ENCODE measurements around the gene GOLGA6L9.
A peak's percentile ranks its signal among the peaks of the same experiment; 100 is the strongest.
"Not testable (repeated sequence)": the region's sequence is repeated elsewhere in the genome, so short reads cannot be mapped to it uniquely, and the experiment has no call there.

The GOLGA6L9 gene

GRCh38 chr15:82429693-82430092, at the start of gene GOLGA6L9:
Gene GOLGA6L9, plus strand, starts transcription at chr15:82429816. Its CDS starts 264 bp downstream, at chr15:82430080.
- peak; percentile 12 for DNase-seq (ENCODE audit: low read depth, low spot score)

GRCh38 chr15:82381330-82381955, 48.2 kb upstream of the GOLGA6L9 start:
- not testable (repeated sequence) for DNase-seq (ENCODE audit: low read depth, low spot score)

- DNase-seq (ENCODE audit: low read depth, low spot score): not testable (repeated sequence)
These were observed 42.4 kb upstream of the GOLGA6L9 start for GRCh38 chr15:82387209-82387608.

- DNase-seq (ENCODE audit: low read depth, low spot score): not testable (repeated sequence)
These were observed 39.5 kb upstream of the GOLGA6L9 start for GRCh38 chr15:82390152-82390551.

- not testable (repeated sequence) for DNase-seq (ENCODE audit: low read depth, low spot score)
These were observed 37.5 kb upstream of the GOLGA6L9 start for GRCh38 chr15:82392077-82392476.

GRCh38 chr15:82393671-82394070, 35.9 kb upstream of the GOLGA6L9 start:
- no peak for DNase-seq (ENCODE audit: low read depth, low spot score)

- not testable (repeated sequence) for DNase-seq (ENCODE audit: low read depth, low spot score)
These were observed 33.8 kb upstream of the GOLGA6L9 start for GRCh38 chr15:82395788-82396187.

GRCh38 chr15:82397817-82398216, 31.8 kb upstream of the GOLGA6L9 start:
- DNase-seq (ENCODE audit: low read depth, low spot score): no peak

- no peak for DNase-seq (ENCODE audit: low read depth, low spot score)
These were observed 30.8 kb upstream of the GOLGA6L9 start for GRCh38 chr15:82398785-82399184.

GRCh38 chr15:82399366-82400103, 30.1 kb upstream of the GOLGA6L9 start:
- not testable (repeated sequence) for DNase-seq (ENCODE audit: low read depth, low spot score)

- not testable (repeated sequence) for DNase-seq (ENCODE audit: low read depth, low spot score)
These were observed 27.7 kb upstream of the GOLGA6L9 start for GRCh38 chr15:82401918-82402317.

GRCh38 chr15:82402341-82402740, 27.3 kb upstream of the GOLGA6L9 start:
- DNase-seq (ENCODE audit: low read depth, low spot score): not testable (repeated sequence)

GRCh38 chr15:82406211-82406610, 23.4 kb upstream of the GOLGA6L9 start:
- not testable (repeated sequence) for DNase-seq (ENCODE audit: low read depth, low spot score)

- DNase-seq (ENCODE audit: low read depth, low spot score): not testable (repeated sequence)
These were observed 19.3 kb upstream of the GOLGA6L9 start for GRCh38 chr15:82410306-82410705.

- not testable (repeated sequence) for DNase-seq (ENCODE audit: low read depth, low spot score)
These were observed 18.0 kb upstream of the GOLGA6L9 start for GRCh38 chr15:82411595-82411994.

- DNase-seq (ENCODE audit: low read depth, low spot score): not testable (repeated sequence)
These were observed 15.0 kb upstream of the GOLGA6L9 start for GRCh38 chr15:82414525-82415191.

- DNase-seq (ENCODE audit: low read depth, low spot score): not testable (repeated sequence)
These were observed 9.1 kb upstream of the GOLGA6L9 start for GRCh38 chr15:82420516-82420915.

GRCh38 chr15:82420966-82421365, 8.7 kb upstream of the GOLGA6L9 start:
- not testable (repeated sequence) for DNase-seq (ENCODE audit: low read depth, low spot score)

GRCh38 chr15:82427117-82427516, 2.5 kb upstream of the GOLGA6L9 start:
- not testable (repeated sequence) for DNase-seq (ENCODE audit: low read depth, low spot score)

- not testable (repeated sequence) for DNase-seq (ENCODE audit: low read depth, low spot score)
These were observed 15.8 kb downstream of the GOLGA6L9 start for GRCh38 chr15:82445420-82445819.

GRCh38 chr15:82457336-82457735, 27.7 kb downstream of the GOLGA6L9 start:
- not testable (repeated sequence) for DNase-seq (ENCODE audit: low read depth, low spot score)

- DNase-seq (ENCODE audit: low read depth, low spot score): not testable (repeated sequence)
These were observed 36.0 kb downstream of the GOLGA6L9 start for GRCh38 chr15:82465629-82466028.

Data from iPS DF 19.7 (cell line).